Esophagus squamous epithelium (tissue), 4 donors: ENCODE measurements around the gene TNFRSF13B.

ENCODE experiments used
- CTCF ChIP-seq, 6 experiments: fragments of 450-650 bp in 4 of 6; fragments of 200-600 bp in 2 of 6; sonication (generic) in 2 of 6; IDR thresholded peaks; one replicate each; pipeline ENCODE4 v1.5.1; 2016 to 2019; ENCODE audit warnings: antibody characterized with exemption in 6 of 6, mild to moderate bottlenecking in 4 of 6, moderate library complexity in 4 of 6
- POLR2A ChIP-seq, 4 donors: fragments of 450-650 bp; IDR thresholded peaks; one replicate each; pipeline ENCODE4 v1.6.1; 2017; ENCODE audit warnings: antibody characterized with exemption in 4 of 4, mild to moderate bottlenecking in 4 of 4, moderate library complexity in 3 of 4

GRCh38 chr17:16994631-16995030, 22.7 kb upstream of the TNFRSF13B start:
- TF ChIP-seq POLR2A (IDR thresholded peaks at IDR 0.05) (no peak), CTCF (IDR thresholded peaks at IDR 0.05) (no peak)
